Measurements from ENCODE around the gene CNTNAP2.

DNA sequence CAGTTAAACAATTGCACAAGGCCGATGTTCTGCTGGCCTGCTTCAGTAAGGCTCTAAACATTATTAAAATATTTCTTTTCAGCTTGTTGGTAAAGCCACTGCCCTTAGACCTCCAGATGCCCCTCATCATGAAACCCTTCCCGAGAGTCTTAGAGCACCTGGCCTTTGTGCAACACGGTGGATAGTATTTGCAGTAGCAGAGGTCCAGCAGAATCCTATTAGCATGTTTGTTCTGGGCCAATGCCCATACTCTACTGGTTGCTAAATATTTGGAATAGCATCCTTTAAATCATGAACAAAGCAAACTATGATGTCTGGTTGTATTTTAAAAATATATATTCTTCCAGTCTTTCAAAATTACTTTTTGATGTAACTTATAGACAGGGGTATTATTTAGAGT, 584.6 kb downstream of the CNTNAP2 start:
- TF ChIP-seq, protein P1, sequence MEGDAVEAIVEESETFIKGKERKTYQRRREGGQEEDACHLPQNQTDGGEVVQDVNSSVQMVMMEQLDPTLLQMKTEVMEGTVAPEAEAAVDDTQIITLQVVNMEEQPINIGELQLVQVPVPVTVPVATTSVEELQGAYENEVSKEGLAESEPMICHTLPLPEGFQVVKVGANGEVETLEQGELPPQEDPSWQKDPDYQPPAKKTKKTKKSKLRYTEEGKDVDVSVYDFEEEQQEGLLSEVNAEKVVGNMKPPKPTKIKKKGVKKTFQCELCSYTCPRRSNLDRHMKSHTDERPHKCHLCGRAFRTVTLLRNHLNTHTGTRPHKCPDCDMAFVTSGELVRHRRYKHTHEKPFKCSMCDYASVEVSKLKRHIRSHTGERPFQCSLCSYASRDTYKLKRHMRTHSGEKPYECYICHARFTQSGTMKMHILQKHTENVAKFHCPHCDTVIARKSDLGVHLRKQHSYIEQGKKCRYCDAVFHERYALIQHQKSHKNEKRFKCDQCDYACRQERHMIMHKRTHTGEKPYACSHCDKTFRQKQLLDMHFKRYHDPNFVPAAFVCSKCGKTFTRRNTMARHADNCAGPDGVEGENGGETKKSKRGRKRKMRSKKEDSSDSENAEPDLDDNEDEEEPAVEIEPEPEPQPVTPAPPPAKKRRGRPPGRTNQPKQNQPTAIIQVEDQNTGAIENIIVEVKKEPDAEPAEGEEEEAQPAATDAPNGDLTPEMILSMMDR (conservative IDR thresholded peaks at IDR 0.05; ENCODE audit: low read length) = no peak
- TF ChIP-seq EZH2phosphoT487 (IDR thresholded peaks at IDR 0.05; ENCODE audit: borderline replicate concordance, low read depth, low read length) = no peak
